Upper lobe of left lung (tissue), 6 donors: ENCODE data around the gene ATF5. TPM values are rescaled to one million over a fixed set of nuclear protein-coding genes. Genes with fewer than 3 reads are reported as not detected.
A peak's percentile ranks its signal among the peaks of the same experiment; 100 is the strongest.

ENCODE experiments used
- ATAC-seq, 2 donors: fragments of 200-7000 bp; cut with Tn5 transposase; one replicate each; pipeline ENCODE4 v1.9.1; 2022; ENCODE audit warnings: mild to moderate bottlenecking in 2 of 2, moderate library complexity in 2 of 2; ENCODE audit not compliant: low FRiP score in 2 of 2
- DNase-seq, 2 donors: peaks; one replicate each; pipeline ENCODE4 v3.0.0-alpha.2; 2019 to 2020
- H3K27ac ChIP-seq, 4 donors: fragments of 200-600 bp; sonication (generic); one replicate each; pipeline ENCODE4 v1.5.1; 2016 to 2019
- H3K27me3 ChIP-seq, 4 donors: fragments of 200-600 bp; sonication (generic); one replicate each; pipeline ENCODE4 v1.5.1; 2017 to 2019
- H3K36me3 ChIP-seq, 4 donors: fragments of 200-600 bp; sonication (generic); one replicate each; pipeline ENCODE4 v1.5.1; 2016 to 2019
- H3K4me1 ChIP-seq, 4 donors: fragments of 200-600 bp; sonication (generic); one replicate each; pipeline ENCODE4 v1.5.1; 2018 to 2019
- H3K4me3 ChIP-seq, 4 donors: fragments of 200-600 bp; sonication (generic); one replicate each; pipeline ENCODE4 v1.5.1; 2017 to 2019; ENCODE audit warnings: mild to moderate bottlenecking in 2 of 4, moderate library complexity in 1 of 4
- H3K9me3 ChIP-seq, 4 donors: fragments of 200-600 bp; sonication (generic); one replicate each; pipeline ENCODE4 v1.5.1; 2018 to 2019
- CTCF ChIP-seq, 6 experiments: fragments of 450-650 bp in 4 of 6; fragments of 200-600 bp in 2 of 6; sonication (generic) in 2 of 6; IDR thresholded peaks; one replicate each; pipeline ENCODE4 v1.5.1; 2016 to 2019; ENCODE audit warnings: antibody characterized with exemption in 6 of 6
- EP300 ChIP-seq, 4 donors: sonication (generic); formaldehyde crosslinking; IDR thresholded peaks; one replicate each; pipeline ENCODE4 v1.5.1; 2017; ENCODE audit warnings: antibody characterized with exemption in 4 of 4, control low read depth in 2 of 4
- POLR2A ChIP-seq, 4 donors: fragments of 450-650 bp; IDR thresholded peaks; one replicate each; pipeline ENCODE4 v1.5.1; 2016 to 2017; ENCODE audit warnings: antibody characterized with exemption in 4 of 4, mild to moderate bottlenecking in 2 of 4
- POLR2AphosphoS5 ChIP-seq, 2 donors: sonication (generic); formaldehyde crosslinking; IDR thresholded peaks; one replicate each; pipeline ENCODE4 v1.5.1; 2017; ENCODE audit warnings: antibody characterized with exemption in 2 of 2
- WGBS, 2 donors: methylation state at CpG; one replicate each; pipeline ENCODE4 v1.1.5; 2017 to 2018; 5-methylcytosine and 5-hydroxymethylcytosine counted together
- total RNA-seq, 6 donors: library from RNA; depleted of rRNA in 4 of 6; stranded (reverse); fragments of >200 nt in 4 of 6; gene quantifications; one replicate each; pipeline versions ENCODE4 v1.1.0 to v1.2.1, GENCODE V29; 2016 to 2021
- donor health status: DM: no; HTN: no; CAD: no; lungs with moderate emphysema.
- donor health status: DM: no; HTN: yes; CAD: no; lungs with severe emphysema.

ATF5 gene
- total RNA-seq, 6 donors from 2014 or later, result 10.0 to 25.8 (median 15.3) TPM

- ATAC-seq, result no peak
- WGBS, 2 donors, result 79 to 89% methylated on average over 22 to 25 of the region's 25 CpGs
Measured at GRCh38 chr19:49932731-49933131, 3.7 kb downstream of the ATF5 start.

GRCh38 chr19:49933643-49934042 lies 4.6 kb downstream of the ATF5 start:
- no peak for DNase-seq
- Histone ChIP-seq H3K27ac (no peak overlapping the region), H3K9me3 (no peaks in the 10 kb centered on the region), H3K36me3 (peaks cover 0 to 4% (median 1%) of the 10 kb centered on the region in 4 donors), H3K4me3 (no peak overlapping the region), H3K27me3 (no peaks in the 10 kb centered on the region), H3K4me1 (peaks cover 12 to 23% (median 17%) of the 10 kb centered on the region in 4 donors)
- WGBS, 2 donors, result 91 to 95% methylated on average over 8 of the region's 8 CpGs
- TF ChIP-seq EP300 (IDR thresholded peaks at IDR 0.05) (no peak), CTCF (IDR thresholded peaks at IDR 0.05) (no peak), POLR2AphosphoS5 (IDR thresholded peaks at IDR 0.05) (no peak), POLR2A (IDR thresholded peaks at IDR 0.05) (no peak)
- ATAC-seq, result no peak

More at GRCh38 chr19:49932731-49933131, 3.7 kb downstream of the ATF5 start:
- no peak for DNase-seq
- H3K4me1 ChIP-seq, result peaks cover 16 to 27% (median 22%) of the 10 kb centered on the region in 4 donors
- no peaks in the 10 kb centered on the region for H3K9me3 ChIP-seq
- H3K36me3 ChIP-seq, result peaks cover 0 to 4% (median 2%) of the 10 kb centered on the region in 4 donors
- H3K27me3 ChIP-seq, result no peaks in the 10 kb centered on the region
- no peak overlapping the region for H3K27ac ChIP-seq
- no peak overlapping the region for H3K4me3 ChIP-seq
- no peak for TF ChIP-seq CTCF (IDR thresholded peaks at IDR 0.05)
- no peak for TF ChIP-seq POLR2AphosphoS5 (IDR thresholded peaks at IDR 0.05)
- no peak for TF ChIP-seq POLR2A (IDR thresholded peaks at IDR 0.05)
- TF ChIP-seq EP300 (IDR thresholded peaks at IDR 0.05), result no peak

- peaks cover 5 to 12% (median 9%) of the 10 kb centered on the region in 4 donors for H3K4me1 ChIP-seq
- 66 to 71% methylated on average over 5 of the region's 5 CpGs for WGBS, 2 donors
- no peak overlapping the region for H3K4me3 ChIP-seq
- no peak overlapping the region for H3K27ac ChIP-seq
- H3K27me3 ChIP-seq, result no peaks in the 10 kb centered on the region
- peaks cover 0 to 4% (median 1%) of the 10 kb centered on the region in 4 donors for H3K36me3 ChIP-seq
- TF ChIP-seq POLR2A (IDR thresholded peaks at IDR 0.05) (no peak), CTCF (IDR thresholded peaks at IDR 0.05) (no peak), POLR2AphosphoS5 (IDR thresholded peaks at IDR 0.05) (no peak), EP300 (IDR thresholded peaks at IDR 0.05) (no peak)
- H3K9me3 ChIP-seq, result no peaks in the 10 kb centered on the region
- ATAC-seq, result no peak
- DNase-seq, result no peak
Measured at GRCh38 chr19:49936549-49936948, 7.5 kb downstream of the ATF5 start.

- Histone ChIP-seq H3K9me3 (no peaks in the 10 kb centered on the region), H3K4me3 (peak overlapping the region in 1 of 4 donors; percentile 29), H3K27me3 (no peaks in the 10 kb centered on the region), H3K27ac (no peak overlapping the region), H3K4me1 (peaks cover 5 to 12% (median 9%) of the 10 kb centered on the region in 4 donors), H3K36me3 (peaks cover 0 to 2% (median under 1%) of the 10 kb centered on the region in 4 donors)
- 21 to 35% methylated on average over 21 to 34 of the region's 35 CpGs for WGBS, 2 donors
- TF ChIP-seq EP300 (IDR thresholded peaks at IDR 0.05) (no peak), CTCF (IDR thresholded peaks at IDR 0.05) (peak; percentile 89 to 93 (median 91))
- DNase-seq, result peak; percentile 80 to 96
- peak; percentile 87 to 94 for ATAC-seq
Measured at GRCh38 chr19:49937750-49938381, 8.9 kb downstream of the ATF5 start.

GRCh38 chr19:49938662-49939061 lies 9.7 kb downstream of the ATF5 start:
- no peaks in the 10 kb centered on the region for H3K27me3 ChIP-seq
- no peaks in the 10 kb centered on the region for H3K36me3 ChIP-seq
- TF ChIP-seq EP300 (IDR thresholded peaks at IDR 0.05) (no peak), POLR2AphosphoS5 (IDR thresholded peaks at IDR 0.05) (no peak), CTCF (IDR thresholded peaks at IDR 0.05) (no peak), POLR2A (IDR thresholded peaks at IDR 0.05) (no peak)
- 80 to 84% methylated on average over 4 of the region's 4 CpGs for whole genome bisulfite sequencing, 2 donors
- no peak overlapping the region for H3K27ac ChIP-seq
- no peaks in the 10 kb centered on the region for H3K9me3 ChIP-seq
- ATAC-seq (no peak), DNase-seq (no peak)
- H3K4me1 ChIP-seq, result peaks cover 5 to 12% (median 9%) of the 10 kb centered on the region in 4 donors
- no peak overlapping the region for H3K4me3 ChIP-seq
